Neutrophil (primary cell): Measurements from ENCODE around the gene PRTFDC1.

Experiments
- H3K27ac ChIP-seq: fragments of 200-600 bp; sonication (generic); 2 replicates; pipeline ENCODE4 v1.5.1; 2016; ENCODE audit warnings: mild to moderate bottlenecking, moderate library complexity
- H3K27me3 ChIP-seq: fragments of 200-600 bp; sonication (generic); 2 replicates; pipeline ENCODE4 v1.6.0; 2016; ENCODE audit warnings: mild to moderate bottlenecking
- H3K36me3 ChIP-seq: fragments of 200-600 bp; sonication (generic); 2 replicates; pipeline ENCODE4 v1.5.1; 2017
- H3K4me1 ChIP-seq, 2 experiments: fragments of 200-600 bp in 1 of 2; sonication (generic) in 1 of 2; 1 replicate in 1 of 2; 2 replicates in 1 of 2; pipeline versions ENCODE4 v1.5.1 to v1.6.1; 2013 to 2016; ENCODE audit warnings: low read depth in 1 of 2, low read length in 1 of 2, mild to moderate bottlenecking in 1 of 2, moderate library complexity in 1 of 2; ENCODE audit not compliant: control insufficient read depth in 1 of 2, insufficient read depth in 1 of 2
- H3K4me3 ChIP-seq, 2 experiments: fragments of 200-600 bp in 1 of 2; sonication (generic) in 1 of 2; 1 replicate in 1 of 2; 2 replicates in 1 of 2; pipeline ENCODE4 v1.5.1; 2013 to 2016; ENCODE audit warnings: low read depth in 1 of 2, low read length in 1 of 2, mild to moderate bottlenecking in 1 of 2, moderate library complexity in 1 of 2
- H3K9me3 ChIP-seq: fragments of 200-600 bp; sonication (generic); 2 replicates; pipeline ENCODE4 v1.5.1; 2016
- CTCF ChIP-seq: fragments of 200-600 bp; sonication (generic); IDR thresholded peaks from 2 replicates; pipeline ENCODE4 v1.5.1; 2016; ENCODE audit warnings: antibody characterized with exemption

The PRTFDC1 gene

GRCh38 chr10:24886290-24886680, 66.1 kb downstream of the PRTFDC1 start:
- no peaks in the 10 kb centered on the region for H3K4me1 ChIP-seq
- TF ChIP-seq CTCF: no peak
- H3K36me3 ChIP-seq: no peaks in the 10 kb centered on the region
- H3K9me3 ChIP-seq: no peaks in the 10 kb centered on the region
- no peaks in the 10 kb centered on the region for H3K27me3 ChIP-seq
- H3K27ac ChIP-seq: no peak overlapping the region
- no peak overlapping the region for H3K4me3 ChIP-seq

- H3K9me3 ChIP-seq: no peaks in the 10 kb centered on the region
- H3K4me1 ChIP-seq: no peaks in the 10 kb centered on the region
- H3K27ac ChIP-seq: no peak overlapping the region
- H3K27me3 ChIP-seq: no peaks in the 10 kb centered on the region
- no peak overlapping the region for H3K4me3 ChIP-seq
- no peak for TF ChIP-seq CTCF
- no peaks in the 10 kb centered on the region for H3K36me3 ChIP-seq
Measured at GRCh38 chr10:24885551-24886289, 66.7 kb downstream of the PRTFDC1 start.

GRCh38 chr10:24884793-24885192, 67.6 kb downstream of the PRTFDC1 start:
- Histone ChIP-seq H3K4me3 (no peak overlapping the region), H3K9me3 (no peaks in the 10 kb centered on the region), H3K4me1 (no peaks in the 10 kb centered on the region), H3K27ac (no peak overlapping the region), H3K36me3 (no peaks in the 10 kb centered on the region), H3K27me3 (no peaks in the 10 kb centered on the region)
- TF ChIP-seq CTCF: no peak

- no peak overlapping the region for H3K4me3 ChIP-seq
- no peaks in the 10 kb centered on the region for H3K27me3 ChIP-seq
- no peaks in the 10 kb centered on the region for H3K36me3 ChIP-seq
- H3K4me1 ChIP-seq: no peaks in the 10 kb centered on the region
- no peak overlapping the region for H3K27ac ChIP-seq
- H3K9me3 ChIP-seq: no peaks in the 10 kb centered on the region
- no peak for TF ChIP-seq CTCF
Measured at GRCh38 chr10:24884316-24884715, 68.1 kb downstream of the PRTFDC1 start.

- Histone ChIP-seq H3K27me3 (no peaks in the 10 kb centered on the region), H3K4me3 (no peak overlapping the region), H3K4me1 (no peaks in the 10 kb centered on the region), H3K36me3 (no peaks in the 10 kb centered on the region), H3K9me3 (no peaks in the 10 kb centered on the region), H3K27ac (no peak overlapping the region)
- TF ChIP-seq CTCF: no peak
Measured at GRCh38 chr10:24883176-24883575, 69.2 kb downstream of the PRTFDC1 start.
